ENCODE measurements around the gene HES2.

HES2 gene

DNA sequence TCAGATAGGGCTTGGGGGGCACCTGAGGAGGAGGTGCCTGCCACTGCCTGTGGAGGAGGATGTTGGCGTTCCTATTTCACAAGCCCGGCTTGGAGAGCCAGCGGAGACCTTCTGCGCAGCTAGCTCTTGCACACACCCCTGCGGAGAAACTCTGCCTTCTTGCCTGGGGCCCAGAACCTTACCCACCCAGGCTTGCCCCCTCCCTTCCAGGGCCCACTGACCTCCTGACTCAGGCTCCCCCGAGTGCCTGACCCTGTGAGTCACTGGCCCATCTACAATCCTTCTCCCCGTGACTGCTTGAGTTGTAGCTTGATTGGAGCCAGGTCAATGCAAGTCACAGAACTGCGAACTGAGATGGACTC is 3.4 kb downstream of the HES2 start:
- TF ChIP-seq, protein P1, sequence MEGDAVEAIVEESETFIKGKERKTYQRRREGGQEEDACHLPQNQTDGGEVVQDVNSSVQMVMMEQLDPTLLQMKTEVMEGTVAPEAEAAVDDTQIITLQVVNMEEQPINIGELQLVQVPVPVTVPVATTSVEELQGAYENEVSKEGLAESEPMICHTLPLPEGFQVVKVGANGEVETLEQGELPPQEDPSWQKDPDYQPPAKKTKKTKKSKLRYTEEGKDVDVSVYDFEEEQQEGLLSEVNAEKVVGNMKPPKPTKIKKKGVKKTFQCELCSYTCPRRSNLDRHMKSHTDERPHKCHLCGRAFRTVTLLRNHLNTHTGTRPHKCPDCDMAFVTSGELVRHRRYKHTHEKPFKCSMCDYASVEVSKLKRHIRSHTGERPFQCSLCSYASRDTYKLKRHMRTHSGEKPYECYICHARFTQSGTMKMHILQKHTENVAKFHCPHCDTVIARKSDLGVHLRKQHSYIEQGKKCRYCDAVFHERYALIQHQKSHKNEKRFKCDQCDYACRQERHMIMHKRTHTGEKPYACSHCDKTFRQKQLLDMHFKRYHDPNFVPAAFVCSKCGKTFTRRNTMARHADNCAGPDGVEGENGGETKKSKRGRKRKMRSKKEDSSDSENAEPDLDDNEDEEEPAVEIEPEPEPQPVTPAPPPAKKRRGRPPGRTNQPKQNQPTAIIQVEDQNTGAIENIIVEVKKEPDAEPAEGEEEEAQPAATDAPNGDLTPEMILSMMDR (IDR thresholded peaks at IDR 0.05; ENCODE audit: control extremely low read depth, extremely low read depth, low read depth, missing control alignments), result no peak
- ChIA-PET CTCF (interaction anchor here (0.9 to 3.8 kb wide), 3 partner anchors 13 to 71 kb away, joined by 3 to 29 read pairs (median 4); no protein-coding TSS in a partner anchor), POLR2A (no interaction called here)
- no peak for DNase-seq (ENCODE audit: extremely low spot score)

DNA sequence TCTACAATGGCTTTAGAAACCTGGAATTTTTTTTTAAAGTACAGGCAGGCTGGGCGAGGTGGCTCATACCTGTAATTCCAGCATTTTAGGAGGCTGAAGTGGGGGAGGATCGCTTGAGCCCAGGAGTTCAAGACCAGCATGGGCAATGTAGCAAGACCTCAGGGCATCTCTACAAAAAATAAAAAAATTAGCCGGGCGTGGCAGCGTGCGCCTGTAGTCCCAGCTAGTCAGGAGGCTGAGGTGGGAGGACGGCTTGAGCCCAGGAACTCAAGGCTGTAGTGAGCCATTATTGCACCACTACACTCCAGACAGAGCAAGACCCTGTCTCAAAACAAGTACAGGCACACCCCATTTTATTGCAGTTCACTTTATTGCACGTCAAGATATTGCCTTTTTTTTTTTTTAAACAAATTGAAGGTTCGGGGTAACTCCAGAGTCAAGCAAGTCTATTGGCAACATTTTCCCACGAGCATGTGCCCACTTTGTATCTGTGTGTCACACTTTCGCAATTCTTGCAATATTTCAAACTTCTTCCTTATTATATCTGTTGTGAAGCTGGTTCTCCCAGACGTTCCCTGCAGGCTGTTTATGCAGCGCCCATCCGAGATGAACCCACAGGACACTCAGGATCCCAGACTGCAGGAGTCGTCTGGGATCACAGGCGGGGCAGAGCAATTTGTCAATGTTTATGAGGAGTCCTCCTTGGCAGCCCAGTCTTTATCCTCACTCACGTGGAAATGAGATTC is 4.7 kb downstream of the HES2 start:
- DNase-seq (ENCODE audit: extremely low spot score), result no peak
- POLR2A ChIA-PET, result interaction anchor here (1.0 kb wide), 1 partner anchor 21 kb away, joined by 5 read pairs; the partner anchor contains the start of gene ACOT7
- TF ChIP-seq, protein P1 (IDR thresholded peaks at IDR 0.05; ENCODE audit: control extremely low read depth, extremely low read depth, low read depth, missing control alignments), result no peak
- CTCF ChIA-PET, result interaction anchor here (0.6 to 3.8 kb wide), 16 partner anchors 8 to 168 kb away, joined by 3 to 29 read pairs (median 4); partner anchors contain the start of gene ACOT7

DNA sequence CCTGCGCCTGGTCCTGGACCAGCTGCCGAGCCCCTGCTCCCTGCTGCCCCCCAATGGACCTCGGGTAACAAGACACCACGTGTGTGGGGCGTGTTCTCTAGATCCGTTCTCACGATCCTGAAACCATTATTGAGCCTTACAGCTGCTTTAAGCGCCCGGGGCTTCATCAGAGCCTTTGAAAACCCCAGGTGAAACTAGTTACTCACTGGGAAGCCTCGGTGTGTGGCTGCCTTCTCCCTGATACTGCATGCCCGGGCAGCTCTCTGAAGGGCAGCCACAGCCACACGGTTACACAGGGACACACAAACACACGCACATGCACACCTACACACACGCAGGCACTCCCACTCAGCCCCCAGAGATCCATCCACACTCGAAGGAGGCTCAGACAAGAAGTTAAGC is 5.3 kb downstream of the HES2 start:
- ChIA-PET CTCF (interaction anchor here (0.6 to 3.8 kb wide), 17 partner anchors 8 to 167 kb away, joined by 3 to 29 read pairs (median 4); partner anchors contain the start of gene ACOT7), POLR2A (interaction anchor here (1.0 kb wide), 1 partner anchor 21 kb away, joined by 5 read pairs; the partner anchor contains the start of gene ACOT7)
- DNase-seq (ENCODE audit: extremely low spot score), result peak; percentile 76
- TF ChIP-seq, protein P1 (IDR thresholded peaks at IDR 0.05; ENCODE audit: control extremely low read depth, extremely low read depth, low read depth, missing control alignments), result peak; percentile 60

DNA sequence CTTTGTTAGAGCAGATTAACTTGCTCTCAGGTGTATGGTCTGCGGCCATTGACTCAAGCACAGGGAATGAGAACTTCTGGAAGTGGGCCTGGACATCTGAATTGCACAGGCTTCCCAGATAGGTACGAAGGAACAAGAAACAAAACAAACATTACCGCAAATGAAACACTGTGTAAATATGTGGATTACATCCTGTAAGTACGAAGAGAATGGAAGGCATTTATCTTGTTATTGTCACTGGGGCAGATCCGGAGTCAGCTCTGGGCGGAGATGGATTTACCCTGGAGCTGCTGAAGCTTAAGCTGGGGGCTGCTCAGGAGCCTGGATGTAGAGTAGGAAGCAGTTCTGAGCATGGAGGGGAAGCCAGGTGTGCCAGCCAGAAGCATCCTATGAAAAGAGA is 6.8 kb downstream of the HES2 start:
- ChIA-PET POLR2A (no interaction called here), CTCF (interaction anchor here (1.3 to 3.8 kb wide), 5 partner anchors 10 to 166 kb away, joined by 5 to 29 read pairs (median 11); no protein-coding TSS in a partner anchor)
- TF ChIP-seq, protein P1 (IDR thresholded peaks at IDR 0.05; ENCODE audit: control extremely low read depth, extremely low read depth, low read depth, missing control alignments), result no peak
- DNase-seq (ENCODE audit: extremely low spot score), result no peak

DNA sequence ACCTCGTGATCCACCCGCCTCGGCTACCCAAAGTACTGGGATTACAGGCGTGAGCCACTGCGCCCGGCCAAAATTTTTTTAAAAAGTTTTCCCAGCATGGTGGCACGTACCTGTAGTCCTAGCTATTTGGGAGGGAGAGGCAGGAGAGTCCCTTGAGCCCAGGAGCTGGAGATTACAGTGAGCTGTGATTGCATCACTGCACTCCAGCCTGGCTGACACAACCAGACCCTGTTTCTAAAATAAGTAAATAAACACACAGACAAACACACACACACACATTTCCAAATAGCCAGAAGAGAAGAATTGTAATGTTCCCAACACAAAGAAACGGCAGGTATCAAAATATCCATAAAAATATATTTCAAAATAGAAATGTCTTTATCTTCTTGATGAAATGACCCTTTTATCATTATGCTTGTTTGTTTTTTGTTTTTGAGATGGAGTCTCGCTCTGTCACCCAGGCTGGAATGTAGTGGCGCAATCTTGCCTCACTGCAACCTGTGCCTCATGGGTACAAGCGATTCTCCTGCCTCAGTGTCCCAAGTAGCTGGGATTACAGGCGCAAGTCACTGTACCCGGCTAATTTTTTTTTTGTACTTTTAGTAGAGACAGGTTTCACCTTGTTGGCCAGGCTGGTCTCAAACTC is 9.3 kb downstream of the HES2 start:
- no peak for DNase-seq (ENCODE audit: extremely low spot score)
- TF ChIP-seq, protein P1 (IDR thresholded peaks at IDR 0.05; ENCODE audit: control extremely low read depth, extremely low read depth, low read depth, missing control alignments), result no peak
- CTCF ChIA-PET, result interaction anchor here (1.0 to 1.6 kb wide), 3 partner anchors 13 to 163 kb away, joined by 3 to 6 read pairs (median 4); no protein-coding TSS in a partner anchor
- POLR2A ChIA-PET, result no interaction called here

DNA sequence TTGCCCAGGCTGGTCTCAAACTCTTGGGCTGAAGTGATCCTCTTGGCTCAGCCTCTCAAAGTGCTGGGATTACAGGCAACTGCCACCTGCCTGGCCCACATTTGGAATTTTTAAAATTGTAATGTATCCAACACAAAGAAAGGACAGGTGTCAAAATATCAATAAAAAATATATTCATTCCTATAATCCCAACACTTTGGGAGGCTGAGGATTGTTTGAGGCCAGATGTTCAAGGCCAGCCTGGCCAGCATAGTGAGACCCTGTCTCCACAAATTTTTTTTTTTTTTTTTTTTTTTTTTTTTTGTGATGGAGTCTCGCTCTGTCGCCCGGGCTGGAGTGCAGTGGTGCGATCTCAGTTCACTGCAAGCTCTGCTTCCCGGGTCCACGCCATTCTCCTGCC is 10.0 kb downstream of the HES2 start:
- CTCF ChIA-PET, result interaction anchor here (1.5 to 1.6 kb wide), 2 partner anchors 13 to 47 kb away, joined by 4 to 6 read pairs; no protein-coding TSS in a partner anchor
- TF ChIP-seq, protein P1 (IDR thresholded peaks at IDR 0.05; ENCODE audit: control extremely low read depth, extremely low read depth, low read depth, missing control alignments), result no peak
- no peak for DNase-seq (ENCODE audit: extremely low spot score)
- POLR2A ChIA-PET, result interaction anchor here (0.7 kb wide), 1 partner anchor 175 kb away, joined by 4 read pairs; no protein-coding TSS in a partner anchor
